Stimulated activated naive CD8-positive, alpha-beta T cell treated with anti-CD3 and anti-CD28 coated beads, Interleukin-15, Interleukin-2, amounts not matched to agents 100 ng/mL and 50 ng/mL, for 24 hours (primary cell): ENCODE data around the gene ATP6AP1.

Experiments
- H3K27ac Mint-ChIP-seq: one replicate; pipeline ENCODE4 v1.8.0; 2021; ENCODE audit warnings: mild to moderate bottlenecking, mixed read lengths
- H3K27me3 Mint-ChIP-seq: one replicate; pipeline ENCODE4 v1.8.0; 2021; ENCODE audit warnings: mixed read lengths
- H3K36me3 Mint-ChIP-seq: one replicate; pipeline ENCODE4 v1.8.0; 2021; ENCODE audit warnings: low read depth, mixed read lengths
- H3K4me1 Mint-ChIP-seq: one replicate; pipeline ENCODE4 v1.8.0; 2021; ENCODE audit warnings: low read depth, mixed read lengths
- H3K4me3 Mint-ChIP-seq: one replicate; pipeline ENCODE4 v1.8.0; 2021; ENCODE audit warnings: mild to moderate bottlenecking, mixed read lengths
- H3K9me3 Mint-ChIP-seq: one replicate; pipeline ENCODE4 v1.8.0; 2021; ENCODE audit warnings: mixed read lengths

Gene ATP6AP1

DNA sequence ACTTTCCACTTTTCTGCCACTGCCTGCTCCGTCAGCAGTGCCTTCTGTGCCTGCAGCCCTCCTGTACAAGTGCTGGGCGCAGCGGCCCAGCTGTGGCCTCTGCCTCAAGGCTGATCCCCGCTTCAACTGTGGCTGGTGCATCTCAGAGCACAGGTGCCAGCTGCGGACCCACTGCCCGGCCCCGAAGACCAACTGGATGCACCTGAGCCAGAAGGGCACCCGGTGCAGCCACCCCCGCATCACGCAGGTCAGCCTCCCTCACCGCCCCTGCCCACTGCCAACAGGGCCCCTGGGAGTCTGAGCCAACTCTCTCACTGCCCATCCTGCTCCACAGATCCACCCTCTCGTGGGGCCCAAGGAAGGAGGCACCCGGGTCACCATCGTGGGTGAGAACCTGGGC lies 37.1 kb downstream of the ATP6AP1 start:
- peaks cover 4% of the 10 kb centered on the region for H3K36me3 Mint-ChIP-seq
- no peaks in the 10 kb centered on the region for H3K27me3 Mint-ChIP-seq
- no peaks in the 10 kb centered on the region for H3K4me1 Mint-ChIP-seq
- H3K4me3 Mint-ChIP-seq = no peak overlapping the region
- no peak overlapping the region for H3K27ac Mint-ChIP-seq
- H3K9me3 Mint-ChIP-seq = no peaks in the 10 kb centered on the region

DNA sequence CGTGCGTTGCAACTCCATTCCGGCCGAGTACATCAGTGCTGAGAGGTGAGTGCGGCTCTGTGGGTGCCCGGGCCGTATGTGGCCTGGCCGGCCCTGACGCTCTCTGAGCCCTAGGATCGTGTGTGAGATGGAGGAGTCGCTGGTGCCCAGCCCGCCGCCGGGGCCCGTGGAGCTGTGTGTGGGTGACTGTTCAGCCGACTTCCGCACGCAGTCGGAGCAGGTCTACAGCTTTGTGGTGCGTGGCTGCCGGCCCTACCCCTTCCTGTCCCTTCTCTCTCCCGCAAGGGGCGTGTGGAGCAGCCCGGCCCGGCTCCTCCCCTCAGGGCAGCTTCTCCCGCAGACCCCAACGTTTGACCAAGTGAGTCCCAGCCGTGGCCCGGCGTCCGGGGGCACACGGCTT lies 37.6 kb downstream of the ATP6AP1 start:
- no peaks in the 10 kb centered on the region for H3K4me1 Mint-ChIP-seq
- H3K27me3 Mint-ChIP-seq = no peaks in the 10 kb centered on the region
- no peaks in the 10 kb centered on the region for H3K9me3 Mint-ChIP-seq
- peaks cover 4% of the 10 kb centered on the region for H3K36me3 Mint-ChIP-seq
- no peak overlapping the region for H3K27ac Mint-ChIP-seq
- H3K4me3 Mint-ChIP-seq = no peak overlapping the region

DNA sequence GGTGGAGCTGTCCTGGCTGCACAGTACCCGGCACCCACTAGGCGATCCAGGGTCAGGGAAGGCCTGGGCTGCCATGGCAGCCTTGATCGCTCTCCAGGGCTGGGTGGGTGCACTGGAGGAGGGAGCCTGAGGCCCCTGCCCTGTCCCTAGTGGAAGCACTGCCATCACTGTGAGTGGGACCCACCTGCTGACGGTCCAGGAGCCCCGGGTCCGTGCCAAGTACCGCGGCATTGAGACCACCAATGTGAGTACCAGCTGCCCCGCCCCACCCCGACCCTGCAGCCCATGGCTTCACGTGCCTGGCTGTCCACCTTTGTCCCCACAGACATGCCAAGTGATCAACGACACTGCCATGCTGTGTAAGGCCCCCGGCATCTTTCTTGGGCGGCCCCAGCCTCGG lies 38.4 kb downstream of the ATP6AP1 start:
- H3K9me3 Mint-ChIP-seq = no peaks in the 10 kb centered on the region
- H3K4me1 Mint-ChIP-seq = no peaks in the 10 kb centered on the region
- no peak overlapping the region for H3K27ac Mint-ChIP-seq
- H3K36me3 Mint-ChIP-seq = no peaks in the 10 kb centered on the region
- H3K4me3 Mint-ChIP-seq = no peak overlapping the region
- H3K27me3 Mint-ChIP-seq = no peaks in the 10 kb centered on the region

DNA sequence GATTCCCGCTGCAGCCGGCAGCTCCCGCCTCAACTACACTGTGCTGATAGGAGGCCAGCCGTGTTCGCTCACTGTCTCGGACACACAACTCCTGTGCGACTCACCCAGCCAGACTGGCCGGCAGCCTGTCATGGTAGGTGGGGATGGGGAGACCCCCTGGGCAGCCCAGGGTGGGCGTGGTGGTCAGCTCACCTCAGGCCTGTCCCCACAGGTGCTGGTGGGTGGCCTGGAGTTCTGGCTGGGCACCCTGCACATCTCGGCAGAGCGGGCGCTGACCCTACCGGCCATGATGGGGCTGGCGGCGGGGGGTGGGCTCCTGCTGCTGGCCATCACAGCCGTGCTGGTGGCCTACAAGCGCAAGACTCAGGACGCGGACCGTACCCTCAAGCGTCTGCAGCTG lies 39.1 kb downstream of the ATP6AP1 start:
- Mint-ChIP-seq H3K4me3 (no peak overlapping the region), H3K36me3 (no peaks in the 10 kb centered on the region), H3K27ac (no peak overlapping the region), H3K4me1 (no peaks in the 10 kb centered on the region), H3K9me3 (no peaks in the 10 kb centered on the region), H3K27me3 (no peaks in the 10 kb centered on the region)

DNA sequence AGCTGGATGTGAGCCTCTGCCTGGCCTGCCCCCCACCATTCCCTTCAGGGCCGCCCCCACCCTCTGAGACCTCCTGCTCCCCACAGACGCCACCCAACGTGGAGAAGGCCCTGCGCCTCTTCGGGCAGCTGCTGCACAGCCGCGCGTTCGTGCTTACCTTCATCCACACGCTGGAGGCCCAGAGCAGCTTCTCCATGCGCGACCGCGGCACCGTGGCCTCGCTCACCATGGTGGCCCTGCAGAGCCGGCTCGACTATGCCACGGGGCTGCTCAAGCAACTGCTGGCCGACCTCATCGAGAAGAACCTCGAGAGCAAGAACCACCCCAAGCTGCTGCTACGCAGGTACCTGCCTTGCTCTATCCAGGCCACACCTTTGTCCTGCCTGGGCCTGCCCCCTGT lies 39.7 kb downstream of the ATP6AP1 start:
- Mint-ChIP-seq H3K27me3 (no peaks in the 10 kb centered on the region), H3K27ac (no peak overlapping the region), H3K4me3 (no peak overlapping the region), H3K36me3 (no peaks in the 10 kb centered on the region), H3K9me3 (no peaks in the 10 kb centered on the region), H3K4me1 (no peaks in the 10 kb centered on the region)

DNA sequence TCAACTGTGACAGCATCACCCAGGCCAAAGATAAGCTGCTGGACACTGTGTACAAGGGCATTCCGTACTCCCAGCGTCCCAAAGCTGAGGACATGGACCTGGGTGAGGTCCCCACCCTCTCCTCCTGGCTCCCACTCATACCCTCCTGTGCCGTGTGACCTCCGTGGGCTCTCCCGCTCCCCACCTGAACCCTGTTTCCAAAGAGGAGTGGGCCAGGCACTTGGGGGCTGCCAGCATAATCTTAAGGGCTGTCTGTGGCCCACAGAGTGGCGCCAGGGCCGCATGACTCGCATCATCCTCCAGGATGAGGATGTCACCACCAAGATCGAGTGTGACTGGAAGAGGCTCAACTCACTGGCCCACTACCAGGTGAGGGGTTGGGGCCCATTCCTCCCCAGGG lies 40.6 kb downstream of the ATP6AP1 start:
- H3K4me3 Mint-ChIP-seq = no peak overlapping the region
- no peak overlapping the region for H3K27ac Mint-ChIP-seq
- H3K9me3 Mint-ChIP-seq = no peaks in the 10 kb centered on the region
- H3K36me3 Mint-ChIP-seq = no peaks in the 10 kb centered on the region
- H3K27me3 Mint-ChIP-seq = no peaks in the 10 kb centered on the region
- no peaks in the 10 kb centered on the region for H3K4me1 Mint-ChIP-seq

DNA sequence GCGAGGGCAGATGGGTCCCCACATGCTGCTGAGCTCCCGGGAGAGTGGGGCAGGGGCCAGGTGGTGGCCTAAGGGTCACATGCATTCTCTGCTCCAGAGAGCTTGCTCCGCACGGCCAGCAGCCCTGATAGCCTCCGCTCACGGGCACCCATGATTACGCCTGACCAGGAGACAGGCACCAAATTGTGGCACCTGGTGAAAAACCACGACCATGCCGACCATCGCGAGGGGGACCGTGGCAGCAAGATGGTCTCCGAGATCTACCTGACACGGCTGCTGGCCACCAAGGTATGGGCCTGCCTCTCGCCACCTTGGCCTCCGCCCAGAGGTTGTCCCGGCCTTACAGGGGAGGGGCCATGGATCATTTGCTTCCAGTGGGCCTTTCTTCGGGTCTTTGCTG lies 41.4 kb downstream of the ATP6AP1 start:
- Mint-ChIP-seq H3K4me3 (no peak overlapping the region), H3K4me1 (no peaks in the 10 kb centered on the region), H3K36me3 (no peaks in the 10 kb centered on the region), H3K27me3 (no peaks in the 10 kb centered on the region), H3K27ac (no peak overlapping the region), H3K9me3 (no peaks in the 10 kb centered on the region)

DNA sequence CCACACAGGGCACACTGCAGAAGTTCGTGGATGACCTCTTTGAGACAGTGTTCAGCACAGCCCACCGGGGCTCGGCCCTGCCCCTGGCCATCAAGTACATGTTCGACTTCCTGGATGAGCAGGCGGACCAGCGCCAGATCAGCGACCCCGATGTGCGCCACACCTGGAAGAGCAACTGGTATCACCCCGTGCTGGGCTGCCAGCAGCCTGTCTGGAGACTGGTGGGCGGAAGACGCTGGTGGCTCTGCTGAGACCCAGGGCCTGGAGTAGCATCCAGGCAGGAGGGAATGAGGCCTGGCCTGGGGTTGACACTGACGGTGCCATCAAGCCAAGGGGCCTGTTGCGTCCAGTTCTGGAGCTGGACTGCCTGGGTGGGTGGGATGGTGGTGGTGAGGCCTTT lies 42.0 kb downstream of the ATP6AP1 start:
- no peaks in the 10 kb centered on the region for H3K27me3 Mint-ChIP-seq
- no peak overlapping the region for H3K4me3 Mint-ChIP-seq
- no peaks in the 10 kb centered on the region for H3K9me3 Mint-ChIP-seq
- H3K4me1 Mint-ChIP-seq = peaks cover under 1% of the 10 kb centered on the region
- H3K36me3 Mint-ChIP-seq = peaks cover 2% of the 10 kb centered on the region
- no peak overlapping the region for H3K27ac Mint-ChIP-seq

DNA sequence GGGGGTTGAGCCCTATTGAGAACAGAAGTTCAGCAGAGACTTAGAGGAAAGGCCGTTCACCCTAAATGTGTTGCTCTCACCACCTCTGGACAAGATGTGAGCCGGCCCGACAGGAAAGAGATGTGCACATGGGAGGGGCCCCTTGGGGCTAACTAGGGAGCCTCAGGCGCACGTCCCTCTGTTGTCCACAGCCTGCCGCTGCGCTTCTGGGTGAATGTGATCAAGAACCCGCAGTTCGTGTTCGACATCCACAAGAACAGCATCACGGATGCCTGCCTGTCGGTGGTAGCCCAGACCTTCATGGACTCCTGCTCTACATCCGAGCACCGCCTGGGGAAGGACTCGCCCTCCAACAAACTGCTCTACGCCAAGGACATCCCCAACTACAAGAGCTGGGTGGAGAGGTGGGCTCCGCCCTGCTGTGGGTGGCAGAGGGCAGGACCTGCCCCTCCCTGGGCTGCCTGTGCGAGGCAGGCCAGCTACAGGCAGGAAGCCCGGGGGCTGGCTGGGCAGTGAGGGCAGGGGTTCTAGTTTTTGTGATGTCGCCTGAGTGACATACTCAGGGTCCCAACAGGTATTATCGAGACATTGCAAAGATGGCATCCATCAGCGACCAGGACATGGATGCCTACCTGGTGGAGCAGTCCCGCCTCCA lies 42.6 kb downstream of the ATP6AP1 start:
- Mint-ChIP-seq H3K4me3 (no peak overlapping the region), H3K4me1 (peaks cover 4% of the 10 kb centered on the region), H3K36me3 (peaks cover 5% of the 10 kb centered on the region), H3K27me3 (no peaks in the 10 kb centered on the region), H3K9me3 (no peaks in the 10 kb centered on the region), H3K27ac (no peak overlapping the region)

DNA sequence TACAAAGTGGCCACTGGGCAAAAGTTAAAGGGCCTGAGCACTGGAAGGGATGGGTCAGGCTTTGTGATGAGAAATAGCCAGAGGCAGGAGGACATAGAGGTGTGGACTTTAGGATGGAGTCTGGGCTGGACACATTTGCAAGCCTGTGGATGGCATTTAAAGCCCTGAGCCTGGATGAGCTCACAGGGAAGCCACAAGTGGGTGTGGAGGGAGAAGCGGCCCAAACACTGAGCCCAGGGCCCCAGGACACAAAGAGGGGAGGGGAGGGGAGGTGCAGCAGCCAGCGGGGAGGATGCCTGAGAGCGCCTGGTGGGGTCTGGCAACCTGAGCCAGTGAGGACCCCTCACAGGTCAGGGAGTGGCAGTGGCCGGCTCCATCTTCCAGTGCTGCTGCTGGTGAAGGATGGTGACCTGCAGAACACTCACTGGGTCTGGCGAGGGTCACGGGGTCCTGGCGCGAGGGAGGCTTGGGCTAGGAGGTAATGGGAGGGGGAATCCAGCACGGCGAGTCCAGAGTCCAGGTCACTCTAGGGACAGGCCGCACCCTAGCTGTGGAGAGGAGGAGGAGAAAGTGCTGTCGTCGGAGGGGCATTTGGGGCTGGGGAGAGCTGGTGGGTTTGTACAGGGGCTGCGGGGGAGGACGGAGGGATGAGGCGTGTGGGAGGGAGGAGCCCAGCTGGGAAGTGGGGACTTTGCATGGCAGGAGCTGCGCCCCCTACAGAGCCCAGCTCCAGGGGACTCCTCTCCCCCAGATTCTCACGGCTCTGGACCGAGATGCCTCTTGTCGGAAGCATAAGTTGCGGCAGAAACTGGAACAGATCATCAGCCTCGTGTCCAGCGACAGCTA lies 43.6 kb downstream of the ATP6AP1 start:
- Mint-ChIP-seq H3K36me3 (peaks cover 5% of the 10 kb centered on the region), H3K9me3 (no peaks in the 10 kb centered on the region), H3K4me1 (peaks cover 4% of the 10 kb centered on the region), H3K27ac (no peak overlapping the region), H3K27me3 (no peaks in the 10 kb centered on the region), H3K4me3 (no peak overlapping the region)

DNA sequence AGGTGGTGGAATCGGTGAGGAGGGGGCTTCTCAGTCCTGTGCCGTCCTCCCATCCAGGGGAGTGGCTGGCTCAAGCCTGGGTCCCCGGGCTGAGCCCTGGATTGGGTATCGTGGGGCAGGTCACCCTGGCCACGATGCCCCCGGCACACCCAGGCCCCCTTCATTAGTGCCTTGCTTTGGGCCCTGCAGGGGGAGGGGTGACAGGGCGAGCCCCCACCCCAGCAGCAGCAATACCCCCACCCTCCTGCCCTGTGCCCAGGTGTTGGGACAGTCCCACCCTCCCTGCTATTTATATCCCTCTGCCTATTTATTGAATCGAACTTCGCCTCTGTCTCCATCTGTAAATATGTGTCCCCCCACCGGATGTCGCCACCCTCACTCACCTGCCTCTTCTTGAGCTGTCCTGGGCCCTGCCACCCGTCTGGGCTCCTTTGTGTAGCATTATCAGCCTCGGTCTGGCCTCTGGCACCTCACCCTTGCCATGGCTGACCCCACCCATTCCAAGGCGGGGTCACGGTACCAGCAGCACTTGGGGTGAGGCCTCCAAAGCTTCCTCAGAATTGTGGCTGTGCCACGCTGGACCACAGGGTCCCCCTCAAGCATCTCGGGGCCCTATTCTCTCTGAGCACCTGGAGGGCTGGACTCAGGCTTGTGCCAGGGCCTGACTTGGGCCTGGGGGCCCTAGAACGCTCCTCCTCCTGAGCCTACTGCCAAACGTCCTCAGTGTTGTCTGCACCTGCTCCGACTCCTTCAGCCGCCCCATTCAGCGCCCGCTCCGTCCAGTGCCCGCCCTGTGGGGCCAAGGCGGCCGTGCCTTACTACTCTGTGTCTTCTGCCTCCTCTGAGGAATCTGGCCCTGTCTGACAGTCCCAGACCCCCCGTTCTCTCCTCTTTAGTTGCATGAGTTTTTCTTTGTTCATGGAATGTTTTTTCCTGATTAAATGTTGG lies 44.5 kb downstream of the ATP6AP1 start:
- peaks cover 10% of the 10 kb centered on the region for H3K4me1 Mint-ChIP-seq
- H3K27ac Mint-ChIP-seq = peak overlapping the region; percentile 45
- peaks cover 5% of the 10 kb centered on the region for H3K36me3 Mint-ChIP-seq
- no peaks in the 10 kb centered on the region for H3K9me3 Mint-ChIP-seq
- H3K27me3 Mint-ChIP-seq = no peaks in the 10 kb centered on the region
- no peak overlapping the region for H3K4me3 Mint-ChIP-seq

DNA sequence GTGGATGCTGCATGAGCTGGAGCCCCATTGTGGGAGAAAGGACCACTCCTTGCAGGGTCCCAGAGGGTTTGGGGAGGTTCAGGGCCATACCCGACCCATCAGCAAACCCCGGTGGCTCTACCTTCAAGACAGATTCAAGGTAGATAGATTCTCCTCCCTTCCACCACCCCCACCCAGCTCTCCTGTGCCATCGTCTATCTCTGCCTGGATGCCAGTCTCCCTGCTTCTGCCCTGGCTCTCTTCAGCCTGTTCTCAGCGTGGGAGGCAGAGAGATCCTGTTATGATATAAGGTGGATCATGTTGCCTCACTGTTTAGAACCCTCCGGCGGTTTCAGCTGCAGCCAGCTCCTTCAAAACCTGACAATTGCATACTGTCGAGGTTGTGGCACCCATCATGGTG lies 45.2 kb downstream of the ATP6AP1 start:
- Mint-ChIP-seq H3K36me3 (peaks cover 5% of the 10 kb centered on the region), H3K4me1 (peaks cover 14% of the 10 kb centered on the region)

DNA sequence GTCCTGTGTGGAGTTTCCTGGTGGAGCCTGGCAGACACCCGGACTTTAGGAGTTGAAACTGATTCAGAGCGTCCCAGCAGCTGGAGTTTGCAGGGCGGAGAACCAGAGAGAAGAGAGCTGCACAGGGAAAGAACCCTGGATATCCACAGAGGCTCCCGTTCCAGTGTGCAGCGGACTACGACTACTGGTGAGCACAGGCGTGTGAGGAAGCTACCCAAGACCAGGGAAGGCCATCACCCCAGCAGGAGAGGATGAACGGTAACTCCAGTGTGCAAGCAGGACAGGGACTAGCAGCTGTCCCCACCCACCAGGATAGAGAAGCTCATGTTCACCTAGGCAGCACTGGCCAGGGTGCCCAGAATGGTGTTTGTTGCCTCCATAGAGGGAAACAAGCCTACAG lies 48.3 kb downstream of the ATP6AP1 start:
- H3K4me1 Mint-ChIP-seq = peaks cover 20% of the 10 kb centered on the region
- no peak overlapping the region for H3K27ac Mint-ChIP-seq
- no peaks in the 10 kb centered on the region for H3K9me3 Mint-ChIP-seq
- H3K27me3 Mint-ChIP-seq = no peaks in the 10 kb centered on the region
- H3K36me3 Mint-ChIP-seq = peaks cover 5% of the 10 kb centered on the region
- H3K4me3 Mint-ChIP-seq = no peak overlapping the region

More for the DNA sequence above, 45.2 kb downstream of the ATP6AP1 start:
- no peak overlapping the region for H3K4me3 Mint-ChIP-seq
- H3K27me3 Mint-ChIP-seq = no peaks in the 10 kb centered on the region
- no peak overlapping the region for H3K27ac Mint-ChIP-seq
- no peaks in the 10 kb centered on the region for H3K9me3 Mint-ChIP-seq

DNA sequence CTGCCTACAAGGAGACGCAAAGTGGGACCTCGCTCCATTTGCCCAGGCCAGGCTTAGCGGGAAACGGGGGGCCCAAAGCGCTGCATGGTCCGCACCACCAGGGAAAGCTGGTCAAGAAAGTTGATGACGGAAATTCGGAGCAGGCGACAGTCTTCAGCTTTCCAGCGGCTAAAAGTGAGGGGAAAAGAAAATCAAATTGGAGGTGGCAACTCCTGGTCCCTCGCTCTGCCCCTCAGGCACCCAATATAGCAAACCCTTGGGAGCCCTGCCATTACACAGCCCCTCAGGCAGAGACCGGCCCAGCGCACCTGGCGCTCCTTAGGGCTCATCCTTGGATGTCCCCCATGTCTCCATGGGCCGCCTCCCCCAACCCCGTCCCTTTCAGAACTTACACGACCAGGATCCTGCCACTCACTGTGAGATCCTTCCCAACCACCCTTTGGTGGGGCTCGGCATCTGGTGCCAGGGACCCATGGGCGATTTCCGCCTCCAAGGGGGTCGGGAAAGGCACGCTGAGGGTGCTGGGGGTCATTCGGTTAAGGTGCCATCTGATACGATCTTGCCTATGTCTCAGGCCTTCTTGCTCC lies 49.5 kb downstream of the ATP6AP1 start:
- H3K4me3 Mint-ChIP-seq = peak overlapping the region; percentile 86
- H3K36me3 Mint-ChIP-seq = peaks cover 5% of the 10 kb centered on the region
- peaks cover 20% of the 10 kb centered on the region for H3K4me1 Mint-ChIP-seq
- peak overlapping the region; percentile 55 for H3K27ac Mint-ChIP-seq
- no peaks in the 10 kb centered on the region for H3K9me3 Mint-ChIP-seq
- no peaks in the 10 kb centered on the region for H3K27me3 Mint-ChIP-seq
